Memory B cell (primary cell): ENCODE data around the gene CDCP2.

ENCODE experiments used
- ATAC-seq: fragments of 150-1000 bp; cut with Tn5 transposase; 2 replicates; pipeline ENCODE4 v1.10.0; 2021; ENCODE audit warnings: low read depth, mild to moderate bottlenecking, moderate library complexity
- DNase-seq, 2 donors: peaks; one replicate each; pipeline ENCODE4 v3.0.0; 2022; ENCODE audit warnings: low spot score in 2 of 2
- H3K27ac Mint-ChIP-seq: one replicate; pipeline ENCODE4 v1.8.0; 2022; ENCODE audit warnings: mild to moderate bottlenecking, moderate library complexity, mixed read lengths
- H3K27me3 Mint-ChIP-seq: one replicate; pipeline ENCODE4 v1.8.0; 2022; ENCODE audit warnings: mixed read lengths
- H3K36me3 Mint-ChIP-seq: one replicate; pipeline ENCODE4 v1.8.0; 2022; ENCODE audit warnings: mild to moderate bottlenecking, mixed read lengths
- H3K4me1 Mint-ChIP-seq: one replicate; pipeline ENCODE4 v1.8.0; 2022; ENCODE audit warnings: mixed read lengths
- H3K4me3 Mint-ChIP-seq: one replicate; pipeline ENCODE4 v1.8.0; 2022; ENCODE audit warnings: mild to moderate bottlenecking, moderate library complexity, mixed read lengths
- H3K9me3 Mint-ChIP-seq: one replicate; pipeline ENCODE4 v1.8.0; 2022; ENCODE audit warnings: mixed read lengths

CDCP2 gene

GRCh38 chr1:54136963-54137533 is 15.8 kb downstream of the CDCP2 start:
- no peaks in the 10 kb centered on the region for H3K9me3 Mint-ChIP-seq
- H3K4me1 Mint-ChIP-seq, result no peaks in the 10 kb centered on the region
- DNase-seq (no peak), ATAC-seq (no peak)
- H3K4me3 Mint-ChIP-seq, result no peak overlapping the region
- no peaks in the 10 kb centered on the region for H3K36me3 Mint-ChIP-seq
- H3K27ac Mint-ChIP-seq, result no peak overlapping the region
- H3K27me3 Mint-ChIP-seq, result peaks cover 9% of the 10 kb centered on the region

- H3K4me3 Mint-ChIP-seq, result no peak overlapping the region
- H3K4me1 Mint-ChIP-seq, result no peaks in the 10 kb centered on the region
- ATAC-seq (no peak), DNase-seq (no peak)
- H3K36me3 Mint-ChIP-seq, result no peaks in the 10 kb centered on the region
- no peak overlapping the region for H3K27ac Mint-ChIP-seq
- peaks cover 9% of the 10 kb centered on the region for H3K27me3 Mint-ChIP-seq
- H3K9me3 Mint-ChIP-seq, result no peaks in the 10 kb centered on the region
Observed at GRCh38 chr1:54136269-54136896, 16.4 kb downstream of the CDCP2 start.

GRCh38 chr1:54135436-54136120 is 17.2 kb downstream of the CDCP2 start:
- Mint-ChIP-seq H3K36me3 (no peaks in the 10 kb centered on the region), H3K4me3 (no peak overlapping the region), H3K4me1 (no peaks in the 10 kb centered on the region), H3K27me3 (peaks cover 13% of the 10 kb centered on the region), H3K9me3 (no peaks in the 10 kb centered on the region), H3K27ac (no peak overlapping the region)
- DNase-seq (no peak), ATAC-seq (no peak)

GRCh38 chr1:54134295-54134694 is 18.5 kb downstream of the CDCP2 start:
- H3K4me3 Mint-ChIP-seq, result no peak overlapping the region
- H3K9me3 Mint-ChIP-seq, result no peaks in the 10 kb centered on the region

GRCh38 chr1:54132495-54132894 is 20.3 kb downstream of the CDCP2 start:
- H3K27me3 Mint-ChIP-seq, result peaks cover 21% of the 10 kb centered on the region
- H3K27ac Mint-ChIP-seq, result no peak overlapping the region
- DNase-seq, result no peak
- H3K9me3 Mint-ChIP-seq, result no peaks in the 10 kb centered on the region
- no peak overlapping the region for H3K4me3 Mint-ChIP-seq
- no peak for ATAC-seq
- peaks cover 2% of the 10 kb centered on the region for H3K36me3 Mint-ChIP-seq
- no peaks in the 10 kb centered on the region for H3K4me1 Mint-ChIP-seq

More at GRCh38 chr1:54134295-54134694, 18.5 kb downstream of the CDCP2 start:
- DNase-seq, result no peak
- peaks cover 12% of the 10 kb centered on the region for H3K27me3 Mint-ChIP-seq
- no peak for ATAC-seq
- H3K4me1 Mint-ChIP-seq, result no peaks in the 10 kb centered on the region
- H3K36me3 Mint-ChIP-seq, result no peaks in the 10 kb centered on the region
- H3K27ac Mint-ChIP-seq, result no peak overlapping the region

- no peaks in the 10 kb centered on the region for H3K4me1 Mint-ChIP-seq
- no peak for ATAC-seq
Observed at GRCh38 chr1:54131419-54131818, 21.4 kb downstream of the CDCP2 start.

GRCh38 chr1:54129858-54130257 is 22.9 kb downstream of the CDCP2 start:
- H3K27me3 Mint-ChIP-seq, result peaks cover 17% of the 10 kb centered on the region
- peaks cover 2% of the 10 kb centered on the region for H3K36me3 Mint-ChIP-seq
- no peak overlapping the region for H3K27ac Mint-ChIP-seq
- no peaks in the 10 kb centered on the region for H3K9me3 Mint-ChIP-seq
- H3K4me3 Mint-ChIP-seq, result no peak overlapping the region
- ATAC-seq, result no peak
- H3K4me1 Mint-ChIP-seq, result no peaks in the 10 kb centered on the region
- no peak for DNase-seq

More at GRCh38 chr1:54131419-54131818, 21.4 kb downstream of the CDCP2 start:
- H3K4me3 Mint-ChIP-seq, result no peak overlapping the region
- H3K36me3 Mint-ChIP-seq, result peaks cover 2% of the 10 kb centered on the region
- peaks cover 17% of the 10 kb centered on the region for H3K27me3 Mint-ChIP-seq
- no peak overlapping the region for H3K27ac Mint-ChIP-seq
- H3K9me3 Mint-ChIP-seq, result no peaks in the 10 kb centered on the region
- no peak for DNase-seq

- no peaks in the 10 kb centered on the region for H3K4me1 Mint-ChIP-seq
- peaks cover 2% of the 10 kb centered on the region for H3K36me3 Mint-ChIP-seq
- H3K27ac Mint-ChIP-seq, result no peak overlapping the region
- no peak for DNase-seq
- H3K9me3 Mint-ChIP-seq, result no peaks in the 10 kb centered on the region
- no peak for ATAC-seq
- no peak overlapping the region for H3K4me3 Mint-ChIP-seq
- H3K27me3 Mint-ChIP-seq, result peaks cover 17% of the 10 kb centered on the region
Observed at GRCh38 chr1:54127594-54128300, 25.1 kb downstream of the CDCP2 start.

- Mint-ChIP-seq H3K27ac (no peak overlapping the region), H3K9me3 (no peaks in the 10 kb centered on the region), H3K4me1 (no peaks in the 10 kb centered on the region), H3K4me3 (no peak overlapping the region), H3K36me3 (peaks cover 2% of the 10 kb centered on the region), H3K27me3 (peaks cover 19% of the 10 kb centered on the region)
- no peak for DNase-seq
- ATAC-seq, result no peak
Observed at GRCh38 chr1:54126271-54126815, 26.5 kb downstream of the CDCP2 start.

GRCh38 chr1:54125386-54126070 is 27.3 kb downstream of the CDCP2 start:
- Mint-ChIP-seq H3K27ac (no peak overlapping the region), H3K4me1 (no peaks in the 10 kb centered on the region), H3K27me3 (peaks cover 16% of the 10 kb centered on the region), H3K4me3 (no peak overlapping the region), H3K9me3 (no peaks in the 10 kb centered on the region), H3K36me3 (peaks cover 2% of the 10 kb centered on the region)
- ATAC-seq (no peak), DNase-seq (no peak)

GRCh38 chr1:54124906-54125305 is 27.9 kb downstream of the CDCP2 start:
- no peaks in the 10 kb centered on the region for H3K9me3 Mint-ChIP-seq
- H3K4me1 Mint-ChIP-seq, result no peaks in the 10 kb centered on the region
- H3K4me3 Mint-ChIP-seq, result no peak overlapping the region
- H3K27me3 Mint-ChIP-seq, result peaks cover 16% of the 10 kb centered on the region
- no peak for DNase-seq
- peaks cover 2% of the 10 kb centered on the region for H3K36me3 Mint-ChIP-seq
- ATAC-seq, result no peak
- no peak overlapping the region for H3K27ac Mint-ChIP-seq

- Mint-ChIP-seq H3K36me3 (peaks cover 2% of the 10 kb centered on the region), H3K4me1 (no peaks in the 10 kb centered on the region), H3K27ac (no peak overlapping the region), H3K9me3 (no peaks in the 10 kb centered on the region), H3K4me3 (no peak overlapping the region), H3K27me3 (peaks cover 13% of the 10 kb centered on the region)
- DNase-seq (no peak), ATAC-seq (peak; percentile 43)
Observed at GRCh38 chr1:54124472-54124871, 28.3 kb downstream of the CDCP2 start.

GRCh38 chr1:54122992-54123391 is 29.8 kb downstream of the CDCP2 start:
- H3K27me3 Mint-ChIP-seq, result peaks cover 7% of the 10 kb centered on the region
- ATAC-seq (no peak), DNase-seq (no peak)
- no peaks in the 10 kb centered on the region for H3K4me1 Mint-ChIP-seq
- no peaks in the 10 kb centered on the region for H3K9me3 Mint-ChIP-seq
- H3K36me3 Mint-ChIP-seq, result no peaks in the 10 kb centered on the region
- no peak overlapping the region for H3K4me3 Mint-ChIP-seq
- H3K27ac Mint-ChIP-seq, result no peak overlapping the region
